Mesenchymal stem cell (in vitro differentiated cells and primary cell): ENCODE measurements around the gene ZNF474.
A peak's percentile ranks its signal among the peaks of the same experiment; 100 is the strongest.

Experiments used
- DNase-seq: peaks from one replicate; pipeline ENCODE4 v3.0.0-alpha.2; 2013
- H2AFZ ChIP-seq: one replicate; pipeline ENCODE4 v1.6.1; 2013; ENCODE audit warnings: low read depth, mild to moderate bottlenecking, control low read depth, inconsistent platforms, low read length, moderate library complexity
- H2AK5ac ChIP-seq: 2 replicates; pipeline ENCODE4 v1.6.1; 2013; ENCODE audit warnings: low read length, moderate library complexity, mild to moderate bottlenecking, inconsistent platforms; ENCODE audit not compliant: severe bottlenecking
- H2BK120ac ChIP-seq: one replicate; pipeline ENCODE4 v1.6.1; 2013; ENCODE audit warnings: low read depth, mild to moderate bottlenecking, inconsistent platforms, low read length, moderate library complexity
- H2BK12ac ChIP-seq, 2 experiments: one replicate each; pipeline ENCODE4 v1.6.1; 2013; ENCODE audit warnings: inconsistent platforms in 2 of 2, low read length in 2 of 2, mild to moderate bottlenecking in 2 of 2, moderate library complexity in 2 of 2, control low read depth in 1 of 2
- H2BK15ac ChIP-seq: one replicate; pipeline ENCODE4 v1.6.1; 2013; ENCODE audit warnings: mild to moderate bottlenecking, low read depth, inconsistent platforms; ENCODE audit not compliant: poor library complexity, severe bottlenecking
- H2BK5ac ChIP-seq: 2 replicates; pipeline ENCODE4 v1.6.1; 2013; ENCODE audit warnings: low read depth, mild to moderate bottlenecking, low read length, control low read depth, inconsistent platforms; ENCODE audit not compliant: poor library complexity, severe bottlenecking
- H3K14ac ChIP-seq, 2 experiments: one replicate each; pipeline ENCODE4 v1.6.1; 2013; ENCODE audit warnings: inconsistent platforms in 2 of 2, low read length in 2 of 2, control low read depth in 1 of 2, mild to moderate bottlenecking in 1 of 2, moderate library complexity in 1 of 2
- H3K18ac ChIP-seq, 2 experiments: one replicate each; pipeline ENCODE4 v1.6.1; 2013; ENCODE audit warnings: inconsistent platforms in 2 of 2, low read length in 2 of 2, control low read depth in 1 of 2, low read depth in 1 of 2, mild to moderate bottlenecking in 1 of 2
- H3K23ac ChIP-seq, 2 experiments: one replicate each; pipeline ENCODE4 v1.6.1; 2013; ENCODE audit warnings: inconsistent platforms in 2 of 2, low read length in 2 of 2, mild to moderate bottlenecking in 2 of 2, moderate library complexity in 2 of 2, control low read depth in 1 of 2
- H3K27ac ChIP-seq: 2 replicates; pipeline ENCODE4 v1.5.1; 2013; ENCODE audit warnings: mild to moderate bottlenecking, moderate library complexity, low read length, control low read depth, inconsistent platforms; ENCODE audit not compliant: poor library complexity, severe bottlenecking
- H3K27me3 ChIP-seq, 2 experiments: 2 replicates each; pipeline versions ENCODE4 v1.6.1 to v1.7.0; 2013; ENCODE audit warnings: low read length in 2 of 2, mild to moderate bottlenecking in 2 of 2, moderate library complexity in 2 of 2, control low read depth in 1 of 2, inconsistent platforms in 1 of 2; ENCODE audit not compliant: control insufficient read depth in 1 of 2, insufficient read depth in 1 of 2
- H3K36me3 ChIP-seq, 2 experiments: 2 replicates each; pipeline versions ENCODE4 v1.6.1 to v1.7.0; 2013; ENCODE audit warnings: low read length in 2 of 2, control low read depth in 1 of 2, inconsistent platforms in 1 of 2, low read depth in 1 of 2, mild to moderate bottlenecking in 1 of 2; ENCODE audit not compliant: insufficient read depth in 2 of 2, control insufficient read depth in 1 of 2
- H3K4ac ChIP-seq, 2 experiments: one replicate each; pipeline ENCODE4 v1.6.1; 2013; ENCODE audit warnings: inconsistent platforms in 2 of 2, low read length in 2 of 2, mild to moderate bottlenecking in 2 of 2, moderate library complexity in 2 of 2, control low read depth in 1 of 2, low read depth in 1 of 2
- H3K4me1 ChIP-seq: 2 replicates; pipeline ENCODE4 v1.6.1; 2013; ENCODE audit warnings: low read depth, low read length, control low read depth; ENCODE audit not compliant: control insufficient read depth, insufficient read depth
- H3K4me2 ChIP-seq: 2 replicates; pipeline ENCODE4 v1.6.1; 2013; ENCODE audit warnings: low read length, mild to moderate bottlenecking, inconsistent platforms; ENCODE audit not compliant: poor library complexity, severe bottlenecking
- H3K4me3 ChIP-seq, 2 experiments: 2 replicates each; pipeline versions ENCODE4 v1.5.1 to v1.7.0; 2013; ENCODE audit warnings: low read length in 2 of 2, mild to moderate bottlenecking in 2 of 2, control low read depth in 1 of 2, low read depth in 1 of 2; ENCODE audit not compliant: insufficient read depth in 1 of 2
- H3K79me1 ChIP-seq: replicated peaks from 2 replicates; pipeline ENCODE4 v1.6.1; 2013; ENCODE audit warnings: mild to moderate bottlenecking, control low read depth, low read length, inconsistent platforms; ENCODE audit not compliant: poor library complexity, severe bottlenecking
- H3K9ac ChIP-seq: 2 replicates; pipeline ENCODE4 v1.7.0; 2013; ENCODE audit warnings: mild to moderate bottlenecking, low read length, moderate library complexity
- H3K9me3 ChIP-seq: 2 replicates; pipeline ENCODE4 v1.7.0; 2013; ENCODE audit warnings: mild to moderate bottlenecking, low read length; ENCODE audit not compliant: control insufficient read depth
- H4K8ac ChIP-seq: one replicate; pipeline ENCODE4 v1.6.1; 2013; ENCODE audit warnings: inconsistent platforms, mild to moderate bottlenecking, low read length, moderate library complexity
- H4K91ac ChIP-seq: one replicate; pipeline ENCODE4 v1.6.1; 2013; ENCODE audit warnings: mild to moderate bottlenecking, low read length, inconsistent platforms
- WGBS: methylation state at CpG from one replicate; pipeline ENCODE4 v1.1.7; 2013; ENCODE audit warnings: mixed read lengths; 5-methylcytosine and 5-hydroxymethylcytosine counted together

The ZNF474 gene

GRCh38 chr5:122101636-122102285 is 27.6 kb upstream of the ZNF474 start:
- H3K4me3 ChIP-seq = no peak overlapping the region
- H3K27ac ChIP-seq = peak overlapping the region; percentile 90
- peak overlapping the region in 1 of 2 experiments; percentile 9 for H3K18ac ChIP-seq
- H2AFZ ChIP-seq = no peak overlapping the region
- peaks cover 9% of the 10 kb centered on the region for H3K4me1 ChIP-seq
- 73% methylated on average over 2 of the region's 4 CpGs for WGBS
- no peaks in the 10 kb centered on the region for H3K36me3 ChIP-seq
- no peaks in the 10 kb centered on the region for H3K9me3 ChIP-seq
- H3K27me3 ChIP-seq = no peaks in the 10 kb centered on the region
- H3K4me2 ChIP-seq = no peak overlapping the region
- no peak overlapping the region for H4K91ac ChIP-seq
- peak overlapping the region; percentile 11 for H2AK5ac ChIP-seq
- no peak overlapping the region for H2BK12ac ChIP-seq
- H3K79me1 ChIP-seq = no peaks in the 10 kb centered on the region
- H3K4ac ChIP-seq = no peak overlapping the region
- no peak overlapping the region for H4K8ac ChIP-seq
- DNase-seq = peak; percentile 69
- H2BK15ac ChIP-seq = no peak overlapping the region
- H3K14ac ChIP-seq = no peak overlapping the region
- no peak overlapping the region for H3K23ac ChIP-seq
- H2BK5ac ChIP-seq = no peak overlapping the region
- peak overlapping the region; percentile 69 for H3K9ac ChIP-seq
- H2BK120ac ChIP-seq = peak overlapping the region; percentile 77

- no peak overlapping the region for H3K4me2 ChIP-seq
- H3K4me3 ChIP-seq = no peak overlapping the region
- H2AK5ac ChIP-seq = no peak overlapping the region
- H3K9ac ChIP-seq = peak overlapping the region; percentile 69
- peak; percentile 71 for DNase-seq
- H2AFZ ChIP-seq = no peak overlapping the region
- H3K4ac ChIP-seq = no peak overlapping the region
- H2BK15ac ChIP-seq = no peak overlapping the region
- no CpG with 5 or more reads among the region's 1 CpG for WGBS
- H3K36me3 ChIP-seq = no peaks in the 10 kb centered on the region
- H3K9me3 ChIP-seq = no peaks in the 10 kb centered on the region
- no peak overlapping the region for H2BK12ac ChIP-seq
- H3K18ac ChIP-seq = no peak overlapping the region
- no peak overlapping the region for H4K8ac ChIP-seq
- peaks cover 9% of the 10 kb centered on the region for H3K4me1 ChIP-seq
- peak overlapping the region; percentile 90 for H3K27ac ChIP-seq
- H3K79me1 ChIP-seq = no peaks in the 10 kb centered on the region
- no peak overlapping the region for H4K91ac ChIP-seq
- no peak overlapping the region for H3K14ac ChIP-seq
- no peak overlapping the region for H3K23ac ChIP-seq
- no peak overlapping the region for H2BK5ac ChIP-seq
- H2BK120ac ChIP-seq = no peak overlapping the region
- no peaks in the 10 kb centered on the region for H3K27me3 ChIP-seq
Observed at GRCh38 chr5:122102825-122103224, 26.5 kb upstream of the ZNF474 start.

GRCh38 chr5:122105909-122106308 is 23.4 kb upstream of the ZNF474 start:
- Histone ChIP-seq H2BK12ac (no peak overlapping the region), H3K4me1 (peaks cover 2% of the 10 kb centered on the region), H3K23ac (no peak overlapping the region), H3K36me3 (no peaks in the 10 kb centered on the region), H3K14ac (no peak overlapping the region), H3K18ac (no peak overlapping the region), H3K27me3 (no peaks in the 10 kb centered on the region), H4K91ac (no peak overlapping the region), H3K4me2 (no peak overlapping the region), H3K9me3 (no peaks in the 10 kb centered on the region), H3K4ac (no peak overlapping the region), H3K4me3 (no peak overlapping the region), H2AFZ (no peak overlapping the region), H3K27ac (no peak overlapping the region), H2BK15ac (no peak overlapping the region), H2BK5ac (no peak overlapping the region), H2AK5ac (no peak overlapping the region), H3K79me1 (no peaks in the 10 kb centered on the region), H4K8ac (no peak overlapping the region), H2BK120ac (no peak overlapping the region), H3K9ac (no peak overlapping the region)
- 88% methylated on average over 1 of the region's 2 CpGs for WGBS
- DNase-seq = no peak

GRCh38 chr5:122107016-122107415 is 22.3 kb upstream of the ZNF474 start:
- no peak overlapping the region for H2AFZ ChIP-seq
- no peak overlapping the region for H2AK5ac ChIP-seq
- no peaks in the 10 kb centered on the region for H3K36me3 ChIP-seq
- peaks cover 3% of the 10 kb centered on the region for H3K4me1 ChIP-seq
- H3K4me2 ChIP-seq = no peak overlapping the region
- H2BK15ac ChIP-seq = no peak overlapping the region
- no peak overlapping the region for H4K91ac ChIP-seq
- H2BK5ac ChIP-seq = no peak overlapping the region
- no peak overlapping the region for H3K18ac ChIP-seq
- no peak overlapping the region for H3K14ac ChIP-seq
- H3K9ac ChIP-seq = no peak overlapping the region
- no peak overlapping the region for H3K23ac ChIP-seq
- no peak overlapping the region for H3K4me3 ChIP-seq
- DNase-seq = no peak
- H3K27me3 ChIP-seq = no peaks in the 10 kb centered on the region
- H3K4ac ChIP-seq = no peak overlapping the region
- H3K27ac ChIP-seq = no peak overlapping the region
- H4K8ac ChIP-seq = no peak overlapping the region
- no peaks in the 10 kb centered on the region for H3K79me1 ChIP-seq
- WGBS = 94% methylated on average over 2 of the region's 4 CpGs
- peak overlapping the region in 1 of 2 experiments; percentile 70 for H2BK12ac ChIP-seq
- H3K9me3 ChIP-seq = no peaks in the 10 kb centered on the region
- H2BK120ac ChIP-seq = no peak overlapping the region
